HG03558 (cell line): ENCODE results near the gene DSCAML1.
"Not testable (repeated sequence)": the region's sequence is repeated elsewhere in the genome, so short reads cannot be mapped to it uniquely, and the experiment has no call there.

Experiments
- ATAC-seq: cut with Tn5 transposase; IDR thresholded peaks from one replicate; pipeline ENCODE4 v1.9.1; 2021; ENCODE audit warnings: moderate number of reproducible peaks; ENCODE audit not compliant: unreplicated experiment; ENCODE audit errors: extremely low read depth

DSCAML1 gene

GRCh38 chr11:117411736-117412135 is 385.3 kb downstream of the DSCAML1 start:
- no peak for ATAC-seq

DNA sequence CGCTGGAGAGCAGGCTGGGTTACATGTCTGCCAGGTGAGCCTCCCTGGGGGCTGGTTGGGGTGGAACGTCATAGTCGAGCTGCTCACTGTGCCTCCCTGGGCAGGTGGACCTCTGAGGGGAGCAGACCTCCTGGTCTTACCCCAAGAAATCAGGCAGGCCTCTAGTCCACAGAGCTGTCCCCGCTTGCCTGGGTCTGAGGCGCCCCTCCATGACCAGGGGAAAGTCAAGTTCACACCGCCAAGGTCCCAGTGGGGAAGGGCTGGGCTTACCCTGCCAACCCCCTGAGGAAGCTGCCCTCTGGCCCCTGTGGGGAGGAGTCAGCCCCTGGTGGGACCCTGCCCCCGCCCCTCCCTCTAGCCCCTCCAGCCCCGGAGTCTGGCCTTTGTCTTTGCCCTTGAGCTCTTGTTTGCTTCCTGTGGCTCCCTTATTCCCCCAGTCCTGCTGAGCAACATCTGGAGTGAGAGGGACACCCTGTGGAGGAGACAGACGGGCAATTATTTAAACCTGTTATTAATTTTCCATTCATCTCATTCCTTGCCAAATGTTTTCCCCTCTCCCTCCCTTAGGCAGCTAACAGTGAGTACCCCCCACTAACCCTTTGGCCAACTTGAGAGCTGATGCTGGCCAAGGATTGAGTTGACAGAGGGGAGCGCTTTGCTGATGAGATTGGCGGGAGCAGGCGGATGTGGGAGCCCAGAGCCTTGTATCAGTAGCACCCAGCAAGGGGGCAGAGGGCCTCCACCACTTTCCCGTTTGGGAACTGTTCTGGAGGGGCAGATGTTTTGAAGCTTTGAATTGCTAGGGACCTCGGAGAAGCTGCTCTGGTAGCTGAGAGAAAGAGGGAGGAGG is 385.9 kb downstream of the DSCAML1 start:
- no peak for ATAC-seq

DNA sequence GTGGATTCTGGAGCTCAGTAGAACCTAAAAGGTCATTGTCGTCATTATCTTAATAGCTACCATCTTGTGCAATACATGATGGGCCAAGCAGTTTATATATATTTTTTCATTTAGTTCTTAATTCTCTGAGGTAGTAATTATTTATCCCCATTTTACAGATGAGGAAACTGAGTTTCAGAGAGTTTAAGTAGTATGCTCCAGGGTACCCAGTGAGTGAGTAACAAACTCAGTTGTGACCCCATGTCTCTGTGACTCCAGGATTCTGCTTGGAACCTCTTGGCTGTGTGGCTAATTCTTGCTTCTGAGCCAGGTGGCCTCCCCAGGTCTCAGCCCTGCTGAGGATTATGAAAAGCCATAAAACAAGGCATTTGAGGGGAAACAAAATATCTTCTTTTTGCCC is 386.8 kb downstream of the DSCAML1 start:
- ATAC-seq, result no peak

GRCh38 chr11:117409511-117409910 is 387.5 kb downstream of the DSCAML1 start:
- ATAC-seq, result no peak

DNA sequence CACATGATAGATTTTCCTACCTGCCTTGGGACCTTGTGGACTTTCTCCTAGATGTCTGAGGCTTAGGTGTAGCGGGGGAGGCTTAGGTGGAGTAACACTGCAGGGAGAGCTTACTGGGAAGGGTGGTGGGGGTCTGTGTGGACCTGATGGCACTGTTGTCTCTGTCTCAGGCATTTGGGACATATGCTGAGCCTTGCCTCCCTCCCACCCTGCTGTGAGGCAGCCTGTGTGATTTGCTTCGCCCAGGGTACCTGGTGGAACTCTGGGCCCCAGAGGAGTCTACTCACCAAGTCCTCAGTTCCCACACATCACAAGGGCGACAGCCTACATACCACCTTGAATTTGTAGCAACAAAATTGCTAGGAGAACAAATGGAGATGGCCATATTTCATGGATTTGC is 388.7 kb downstream of the DSCAML1 start:
- no peak for ATAC-seq

DNA sequence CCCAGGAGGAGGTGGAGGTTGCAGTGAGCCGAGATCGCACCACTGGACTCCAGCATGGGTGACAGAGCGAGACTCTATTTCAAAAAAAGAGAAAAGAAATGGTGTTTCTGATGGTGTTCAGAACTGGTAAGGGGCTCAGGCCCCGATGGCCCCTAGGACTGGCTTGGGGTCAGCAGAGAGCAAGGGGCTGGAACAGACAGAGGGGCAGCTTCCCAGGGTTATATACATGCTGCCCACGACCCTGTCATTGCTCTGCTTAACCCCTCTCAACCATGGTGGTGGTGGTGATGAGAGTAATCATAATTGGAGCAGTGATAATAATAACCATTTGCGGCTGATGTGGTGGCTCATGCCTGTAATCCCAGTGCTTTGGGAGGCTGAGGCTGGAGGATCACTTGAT is 390.0 kb downstream of the DSCAML1 start:
- no peak for ATAC-seq

DNA sequence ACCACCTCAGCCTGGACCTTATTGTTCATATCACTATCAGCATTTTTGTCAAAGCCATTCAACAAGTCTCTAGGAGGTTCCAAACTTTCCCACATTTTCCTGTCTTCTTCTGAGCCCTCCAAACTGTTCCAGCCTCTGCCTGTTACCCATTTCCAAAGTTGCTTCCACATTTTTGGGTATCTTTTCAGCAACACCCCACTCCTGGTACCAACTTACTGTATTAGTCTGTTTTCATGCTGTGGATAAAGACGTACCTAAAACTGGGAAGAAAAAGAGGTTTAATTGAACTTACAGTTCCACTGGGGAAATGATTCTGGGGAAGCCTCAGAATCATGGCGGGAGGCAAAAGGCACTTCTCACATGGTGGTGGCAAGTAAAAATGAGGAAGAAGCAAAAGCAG is 391.1 kb downstream of the DSCAML1 start:
- not testable (repeated sequence) for ATAC-seq

GRCh38 chr11:117399100-117399840 is 397.7 kb downstream of the DSCAML1 start:
- ATAC-seq, result not testable (repeated sequence)

DNA sequence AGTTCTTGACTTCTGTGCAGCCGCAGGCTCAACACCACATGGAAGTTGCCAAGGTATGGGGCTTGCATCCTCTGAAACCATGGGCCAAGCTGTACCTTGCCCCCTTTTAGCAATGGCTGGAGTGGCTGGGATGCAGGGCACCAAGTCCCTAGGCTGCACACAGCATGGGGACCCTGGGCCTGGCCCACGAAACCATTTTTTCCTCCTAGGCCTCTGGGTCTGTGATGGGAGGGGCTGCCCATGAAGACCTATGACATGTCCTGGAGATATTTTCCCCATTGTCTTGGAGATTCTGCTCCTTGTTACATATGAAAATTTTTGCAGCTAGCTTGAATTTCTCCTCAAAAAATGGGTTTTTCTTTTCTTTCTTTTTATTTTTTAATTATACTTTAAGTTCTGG is 398.4 kb downstream of the DSCAML1 start:
- ATAC-seq, result not testable (repeated sequence)

DNA sequence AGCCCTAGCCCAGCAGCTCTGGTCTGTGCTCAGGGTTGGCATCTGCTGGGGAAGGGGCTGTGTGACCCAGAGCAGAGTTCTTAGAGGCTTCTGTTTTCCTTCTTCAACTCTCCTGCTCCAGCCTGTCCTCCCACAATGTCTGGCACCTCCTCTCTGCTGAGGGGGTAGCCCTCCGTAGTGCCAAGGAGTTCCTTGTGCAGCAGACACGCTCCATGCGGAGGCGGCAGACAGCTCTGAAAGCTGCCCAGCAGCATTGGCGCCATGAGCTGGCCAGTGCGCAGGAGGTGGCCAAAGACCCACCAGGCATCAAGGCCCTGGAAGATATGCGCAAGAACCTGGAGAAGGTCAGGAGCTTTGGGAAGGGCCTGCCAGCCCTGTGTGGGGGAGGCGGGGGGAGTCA is 400.0 kb downstream of the DSCAML1 start:
- ATAC-seq, result no peak

- no peak for ATAC-seq
Observed at GRCh38 chr11:117395476-117395875, 401.5 kb downstream of the DSCAML1 start.

DNA sequence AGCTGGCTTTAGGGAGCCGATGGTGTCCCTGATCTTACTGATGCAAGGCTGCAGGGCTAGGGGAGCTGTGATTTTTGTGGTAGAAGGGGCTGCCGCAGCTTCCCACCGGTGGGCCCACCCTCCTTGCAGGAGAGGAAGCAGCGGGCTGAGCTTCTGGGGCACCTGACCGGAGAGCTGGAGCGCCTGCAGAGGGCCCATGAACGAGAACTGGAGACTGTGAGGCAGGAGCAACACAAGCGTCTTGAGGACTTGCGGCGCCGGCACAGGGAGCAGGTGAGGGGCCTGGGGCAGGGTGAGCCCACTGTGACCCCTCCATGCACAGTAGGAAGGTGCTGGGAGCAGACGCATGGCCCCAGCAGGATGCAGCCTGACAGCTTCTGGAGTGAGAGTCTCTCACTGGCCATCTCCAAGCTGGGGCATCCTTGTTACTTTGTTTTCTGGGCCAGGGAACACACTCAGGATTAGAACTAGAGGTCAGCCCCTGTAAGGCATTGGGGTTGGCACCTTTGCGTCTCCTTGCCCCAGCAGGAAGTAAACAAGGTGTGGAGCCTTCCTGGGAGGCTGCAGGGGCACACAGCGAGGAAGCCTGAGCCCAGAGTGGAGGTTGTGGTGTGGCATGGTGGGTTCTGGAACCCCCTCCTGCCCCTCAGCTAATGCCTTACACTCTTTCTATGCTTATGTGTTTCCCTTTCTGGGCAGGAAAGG is 402.6 kb downstream of the DSCAML1 start:
- ATAC-seq, result no peak

DNA sequence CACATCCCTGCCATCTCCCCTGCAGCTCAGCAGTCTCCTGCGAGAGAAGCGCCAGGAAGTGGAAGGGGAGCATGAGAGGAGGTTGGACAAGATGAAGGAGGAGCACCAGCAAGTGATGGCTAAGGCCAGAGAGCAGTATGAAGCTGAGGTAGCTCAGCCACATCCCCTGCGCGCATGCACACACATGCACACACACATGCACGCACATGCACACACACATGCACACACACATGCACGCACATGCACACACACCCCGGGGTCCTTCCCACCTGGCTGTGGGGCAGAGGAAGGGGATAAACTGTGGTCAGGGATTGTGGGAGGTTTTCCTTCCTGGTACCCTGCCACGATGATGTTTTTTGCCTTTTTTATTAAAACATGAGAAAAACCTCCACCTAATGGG is 404.0 kb downstream of the DSCAML1 start:
- ATAC-seq, result no peak

DNA sequence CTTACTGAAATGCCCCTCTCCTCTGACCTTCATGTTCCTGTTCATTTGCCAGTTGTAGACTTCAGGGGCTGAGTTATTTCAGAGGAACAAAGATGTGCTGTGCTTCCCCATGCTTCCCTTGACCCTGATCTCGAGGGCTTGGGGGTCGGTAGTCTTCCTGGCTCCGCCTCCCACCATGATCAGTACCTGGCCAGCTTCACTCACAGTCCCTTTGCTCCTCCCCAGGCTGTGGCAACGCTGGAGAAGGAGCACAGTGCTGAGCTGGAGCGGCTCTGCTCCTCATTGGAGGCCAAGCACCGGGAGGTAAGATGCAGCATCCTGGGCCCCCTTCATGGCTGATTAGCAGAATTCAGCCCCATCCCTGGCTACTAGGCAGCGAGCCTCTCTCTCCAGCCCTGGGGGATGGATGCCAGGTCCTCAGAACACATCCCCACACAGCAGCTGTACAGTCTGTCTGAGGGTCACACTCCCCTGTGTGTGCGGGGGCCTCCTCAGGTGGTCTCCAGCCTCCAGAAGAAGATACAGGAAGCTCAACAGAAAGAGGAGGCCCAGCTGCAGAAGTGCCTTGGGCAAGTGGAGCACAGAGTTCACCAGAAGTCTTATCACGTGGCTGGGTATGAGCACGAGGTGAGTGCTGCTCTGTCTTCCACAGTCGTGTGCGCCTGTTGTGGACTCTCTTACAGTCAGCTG is 404.9 kb downstream of the DSCAML1 start:
- ATAC-seq, result no peak

DNA sequence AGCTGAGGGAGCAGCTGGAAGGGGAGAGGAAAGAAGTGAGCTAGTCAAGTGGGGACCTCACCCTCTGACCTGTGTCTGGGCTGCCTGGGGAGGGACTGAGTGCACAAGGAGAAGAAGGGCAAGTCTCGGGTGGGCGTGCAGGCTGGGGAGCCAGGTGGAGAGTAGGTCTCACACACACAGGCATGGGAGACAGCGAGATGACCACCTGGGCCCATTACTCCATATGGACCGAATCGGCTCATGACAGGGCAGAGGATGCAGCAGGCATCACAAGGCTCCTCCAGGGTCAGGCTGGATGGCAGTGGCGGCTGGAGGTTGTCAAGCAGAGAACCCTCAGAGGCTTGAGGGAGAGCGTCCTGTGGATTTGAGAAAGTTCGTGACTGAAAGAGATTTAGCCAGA is 405.8 kb downstream of the DSCAML1 start:
- ATAC-seq, result no peak

GRCh38 chr11:117390743-117391142 is 406.3 kb downstream of the DSCAML1 start:
- no peak for ATAC-seq

DNA sequence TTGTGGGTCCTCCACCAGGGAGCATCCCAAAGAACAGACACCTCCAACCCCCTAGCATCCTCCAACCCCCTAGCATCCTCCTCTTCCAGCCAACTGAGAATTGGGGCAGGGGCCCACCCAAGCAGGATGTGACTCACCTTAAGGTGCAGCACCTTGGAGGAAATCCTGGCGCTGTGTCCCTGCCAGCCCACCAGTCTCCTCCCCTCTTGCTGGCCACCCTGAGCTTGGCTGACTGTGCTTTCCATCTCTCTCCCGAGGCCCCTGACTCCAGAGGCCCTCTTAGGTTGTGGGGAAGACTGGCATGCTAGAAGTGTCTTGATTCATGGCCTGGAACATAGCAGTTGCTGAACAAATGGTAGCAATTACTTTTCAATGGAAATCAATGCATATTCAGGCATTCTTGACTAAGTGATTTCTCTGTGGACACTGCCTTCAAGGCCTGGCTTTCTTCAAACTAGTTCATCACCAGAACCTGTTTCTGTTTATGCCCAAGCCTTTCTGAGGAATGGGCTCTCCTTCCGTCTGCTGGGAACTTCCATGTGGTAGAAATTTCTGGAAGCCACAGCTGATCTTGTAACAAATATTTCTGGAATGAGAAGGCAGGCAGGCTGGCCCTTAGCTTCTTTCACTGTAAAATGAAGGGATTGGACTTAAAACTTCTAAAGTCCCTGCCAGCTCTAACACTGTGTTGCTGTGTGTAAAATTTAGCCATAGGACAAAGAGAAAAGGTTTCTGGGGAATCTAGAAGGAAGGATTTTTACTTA is 408.8 kb downstream of the DSCAML1 start:
- no peak for ATAC-seq

- no peak for ATAC-seq
Observed at GRCh38 chr11:117385906-117386305, 411.1 kb downstream of the DSCAML1 start.

DNA sequence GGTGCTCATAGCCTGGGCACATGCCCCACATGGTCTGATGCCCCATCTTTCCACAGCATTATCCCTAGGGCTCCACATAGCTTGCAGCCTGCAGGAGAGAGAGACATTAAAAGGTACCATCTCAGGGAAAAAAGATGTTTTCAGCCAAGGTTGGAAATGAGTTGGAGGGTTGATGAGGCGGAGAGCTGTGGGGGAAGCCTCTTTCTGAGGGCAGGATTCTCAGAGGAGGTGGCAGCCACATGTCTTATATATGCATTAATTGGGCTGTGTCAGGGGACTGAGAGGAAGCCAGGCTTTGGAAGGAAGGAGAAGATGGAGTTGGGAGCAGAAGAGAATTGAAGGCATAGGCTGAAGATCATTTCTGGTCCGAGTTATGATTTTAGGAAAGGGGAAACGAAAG is 411.5 kb downstream of the DSCAML1 start:
- no peak for ATAC-seq

GRCh38 chr11:117384045-117384444 is 413.0 kb downstream of the DSCAML1 start:
- no peak for ATAC-seq
